ENCODE data around the gene ADARB2. TPM values are rescaled to one million over a fixed set of nuclear protein-coding genes. Genes with fewer than 3 reads are reported as not detected.

The ADARB2 gene
- polyA plus RNA-seq, 6 donors from 2014 or later = 0.10 to 0.12 TPM; not detected in 4

DNA sequence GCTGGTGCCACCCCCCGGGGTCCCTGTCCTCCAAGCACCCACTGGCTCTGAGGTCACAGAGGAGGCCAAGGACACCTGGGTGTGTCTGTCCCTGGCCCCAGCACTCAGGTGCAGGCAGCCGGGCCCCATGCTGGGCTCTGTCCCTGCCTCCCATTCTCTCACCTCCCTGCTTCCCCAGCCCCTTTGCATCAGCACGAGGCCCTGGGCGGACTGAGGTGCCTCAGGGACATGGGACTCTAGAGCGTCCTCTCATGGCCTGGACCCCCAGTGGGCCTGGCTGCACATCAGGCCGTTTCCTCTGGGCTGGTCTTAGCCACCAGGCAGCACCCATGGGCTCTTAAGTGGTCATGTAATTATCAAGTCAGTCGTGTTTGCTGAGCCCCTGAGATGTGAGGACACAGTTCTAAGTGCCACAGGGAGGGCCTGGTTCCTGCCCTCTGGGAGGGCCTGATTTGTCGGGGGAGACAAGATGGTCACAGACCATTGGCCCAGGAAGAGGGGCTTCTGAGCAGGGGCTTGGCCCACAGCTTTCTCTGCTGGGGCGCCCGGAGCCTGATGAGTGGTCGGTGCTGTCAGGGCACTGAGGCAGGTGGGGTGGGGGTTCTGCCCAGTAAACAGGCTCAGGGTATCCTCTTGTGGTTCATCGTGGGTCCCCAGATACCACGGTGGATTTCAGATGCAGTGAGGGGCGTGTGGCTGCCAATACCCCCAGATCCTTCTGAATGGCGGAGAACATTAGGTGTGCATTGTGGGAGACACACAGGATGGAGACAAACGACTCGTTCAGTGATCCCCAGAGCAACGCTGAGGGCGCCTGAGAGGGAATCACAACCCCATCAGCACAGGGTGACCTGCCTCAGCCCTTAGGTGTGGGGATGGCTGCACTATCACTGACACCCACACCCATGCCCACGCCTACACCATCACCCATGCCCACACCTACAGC, 528.7 kb downstream of the ADARB2 start:
- no peaks in the 10 kb centered on the region for H3K36me3 Mint-ChIP-seq
- H3K4me3 Mint-ChIP-seq = no peak overlapping the region
- peaks cover 5 to 9% (median 6%) of the 10 kb centered on the region in 3 donors for H3K27me3 Mint-ChIP-seq
- H3K9me3 Mint-ChIP-seq = peaks cover 0 to 4% (median 0%) of the 10 kb centered on the region in 7 donors
- H3K27ac Mint-ChIP-seq = peak overlapping the region in 1 of 6 donors; percentile 57
- no peak for DNase-seq
- H3K4me1 Mint-ChIP-seq = no peaks in the 10 kb centered on the region
- ATAC-seq (ENCODE audit: low read depth in 2 of 2) = no peak

DNA sequence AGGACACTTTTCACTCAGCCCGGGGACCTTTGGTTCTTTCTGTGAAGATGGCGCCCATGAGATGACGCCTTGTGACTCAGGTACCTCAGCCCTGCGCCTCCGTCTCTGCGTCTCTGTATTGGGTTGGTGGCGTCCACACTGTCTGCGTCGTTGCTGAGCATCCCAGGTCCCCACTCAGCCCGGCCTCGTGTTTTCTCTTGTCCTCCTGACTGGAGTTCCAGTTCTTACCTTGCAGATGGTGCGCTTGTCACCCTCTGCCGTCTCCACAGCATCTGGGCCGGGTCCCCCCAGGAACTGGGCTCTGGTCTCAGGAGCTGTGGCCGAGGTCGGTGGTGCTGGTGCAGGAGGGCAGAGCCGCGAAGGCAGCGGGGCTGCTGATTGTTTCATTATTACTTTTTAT, 530.7 kb downstream of the ADARB2 start:
- no peak for DNase-seq
- ATAC-seq (ENCODE audit: low read depth in 2 of 2) = no peak
- no peaks in the 10 kb centered on the region for H3K36me3 Mint-ChIP-seq
- no peak overlapping the region for H3K4me3 Mint-ChIP-seq
- no peak overlapping the region for H3K27ac Mint-ChIP-seq
- H3K27me3 Mint-ChIP-seq = peaks cover 0 to 5% (median 0%) of the 10 kb centered on the region in 3 donors
- H3K4me1 Mint-ChIP-seq = no peaks in the 10 kb centered on the region
- peaks cover 0 to 4% (median 0%) of the 10 kb centered on the region in 7 donors for H3K9me3 Mint-ChIP-seq

DNA sequence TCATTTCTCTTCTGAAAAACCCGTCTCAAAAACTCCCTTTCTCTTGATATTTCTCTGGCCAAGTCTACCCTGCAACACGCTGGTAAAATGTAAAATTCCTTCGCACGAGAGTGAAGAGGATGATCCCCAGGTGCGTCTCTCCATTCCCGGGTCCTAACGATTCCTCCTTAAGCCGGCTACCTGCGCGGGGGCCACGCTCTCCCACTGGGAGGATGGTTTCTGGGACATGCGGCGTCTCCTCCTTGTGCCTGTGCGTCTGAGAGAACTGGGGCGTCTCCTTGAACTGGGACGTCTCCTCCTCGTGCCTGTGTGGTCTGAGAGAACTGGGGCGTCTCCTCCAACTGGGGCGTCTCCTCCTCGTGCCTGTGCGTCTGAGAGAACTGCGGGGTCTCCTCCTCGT, 531.2 kb downstream of the ADARB2 start:
- H3K9me3 Mint-ChIP-seq = peaks cover 0 to 4% (median 0%) of the 10 kb centered on the region in 7 donors
- ATAC-seq (ENCODE audit: low read depth in 2 of 2) = no peak
- no peak for DNase-seq
- H3K27ac Mint-ChIP-seq = no peak overlapping the region
- no peaks in the 10 kb centered on the region for H3K36me3 Mint-ChIP-seq
- H3K4me1 Mint-ChIP-seq = no peaks in the 10 kb centered on the region
- H3K27me3 Mint-ChIP-seq = peaks cover 0 to 3% (median 0%) of the 10 kb centered on the region in 3 donors
- peak overlapping the region in 1 of 8 donors; percentile 62 for H3K4me3 Mint-ChIP-seq

DNA sequence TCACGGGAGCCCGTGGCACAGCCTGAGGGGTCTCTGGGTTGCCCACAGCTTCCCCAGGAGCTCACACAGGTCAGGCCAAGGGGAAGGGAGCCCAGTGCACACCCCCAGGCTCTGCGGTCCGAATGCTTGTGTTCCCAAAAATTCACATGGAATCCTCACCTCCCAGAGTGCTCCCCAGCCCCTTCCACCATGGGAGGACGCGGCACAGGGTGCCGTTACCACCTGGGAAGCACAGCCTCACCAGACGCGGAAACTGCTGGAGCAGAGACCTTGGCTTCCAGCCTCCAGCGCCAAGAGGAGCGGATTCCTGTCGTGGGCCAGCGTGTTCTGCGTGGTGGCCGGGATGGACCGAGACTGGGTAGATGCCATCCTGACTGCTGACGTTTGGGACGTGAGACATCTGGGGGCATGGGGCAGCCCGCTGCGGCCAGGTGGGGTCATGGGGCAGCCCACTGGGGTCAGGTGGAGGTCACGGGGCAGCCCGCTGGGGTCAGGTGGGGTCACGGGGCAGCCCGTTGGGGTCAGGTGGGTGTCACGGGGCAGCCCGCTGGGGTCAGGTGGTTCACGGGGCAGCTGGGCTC, 531.8 kb downstream of the ADARB2 start:
- DNase-seq (no peak), ATAC-seq (ENCODE audit: low read depth in 2 of 2) (no peak)
- Mint-ChIP-seq H3K9me3 (peaks cover 0 to 4% (median 0%) of the 10 kb centered on the region in 7 donors), H3K27me3 (no peaks in the 10 kb centered on the region), H3K36me3 (no peaks in the 10 kb centered on the region), H3K4me3 (no peak overlapping the region), H3K4me1 (no peaks in the 10 kb centered on the region), H3K27ac (no peak overlapping the region)

DNA sequence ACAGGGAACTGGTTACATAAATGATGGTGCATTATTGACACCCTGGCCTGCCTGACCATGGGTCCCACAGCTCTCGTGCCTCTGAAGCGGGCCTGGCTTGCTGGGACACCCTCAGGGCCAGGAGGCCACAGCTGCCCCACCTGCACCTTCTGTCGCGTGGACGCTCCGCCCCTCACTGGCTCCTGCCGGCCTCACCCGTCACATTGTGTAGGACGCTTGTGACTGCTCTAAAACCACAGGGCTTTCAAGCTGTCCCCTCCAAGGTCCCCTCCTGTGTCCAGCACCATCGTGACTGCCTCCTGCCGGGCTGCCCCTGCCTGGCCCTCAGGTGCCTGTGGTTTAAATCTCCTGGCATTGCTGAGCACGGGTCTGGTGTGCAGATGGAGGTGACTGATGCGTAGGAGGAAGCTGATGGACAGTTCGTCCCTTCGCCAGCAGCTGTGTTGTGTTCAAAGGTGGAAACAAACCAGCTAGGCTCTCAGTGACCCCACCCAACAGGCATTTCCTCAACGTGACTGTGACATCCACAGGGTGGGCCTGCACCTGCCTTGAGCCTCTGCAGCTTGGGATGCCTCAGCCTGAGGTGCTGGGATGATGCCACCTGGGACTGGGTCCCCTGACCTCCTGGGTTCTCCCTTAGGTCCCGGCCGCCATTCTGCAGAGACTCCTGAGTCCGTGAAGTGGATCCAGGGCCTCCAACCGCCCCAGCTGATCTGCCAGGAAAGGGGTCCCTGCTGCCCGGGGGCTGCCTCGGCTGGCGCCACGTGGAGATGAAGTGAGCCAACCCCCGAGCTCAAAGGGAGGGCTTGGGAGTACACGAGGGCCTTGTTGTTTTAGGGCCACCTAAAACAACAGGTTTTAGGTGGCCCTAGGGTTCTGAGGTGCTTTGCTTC, 532.6 kb downstream of the ADARB2 start:
- Mint-ChIP-seq H3K36me3 (no peaks in the 10 kb centered on the region), H3K9me3 (peaks cover 0 to 4% (median 0%) of the 10 kb centered on the region in 7 donors), H3K4me3 (no peak overlapping the region), H3K27ac (no peak overlapping the region), H3K27me3 (no peaks in the 10 kb centered on the region), H3K4me1 (no peaks in the 10 kb centered on the region)
- no peak for DNase-seq
- no peak for ATAC-seq (ENCODE audit: low read depth in 2 of 2)

DNA sequence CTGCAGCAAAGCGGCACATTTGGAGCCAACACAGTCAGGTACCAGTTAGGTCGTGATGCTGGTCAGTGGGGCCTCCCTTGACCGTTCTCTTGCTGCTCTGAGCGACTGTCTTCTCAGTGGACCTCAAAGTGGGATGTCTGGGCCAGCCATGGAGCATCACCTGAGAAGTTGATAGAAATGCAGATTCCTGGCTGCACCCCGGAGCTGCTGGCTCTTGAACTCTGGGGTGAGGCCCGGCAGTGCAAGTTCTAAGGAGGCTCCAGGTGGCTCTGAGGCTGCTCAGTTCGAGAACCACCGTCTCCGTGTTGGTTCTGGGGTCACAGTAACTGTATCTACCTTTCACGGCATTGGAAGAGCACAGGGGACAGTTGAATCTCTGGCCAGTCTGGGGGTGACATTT, 533.6 kb downstream of the ADARB2 start:
- H3K4me3 Mint-ChIP-seq = no peak overlapping the region
- no peaks in the 10 kb centered on the region for H3K9me3 Mint-ChIP-seq
- no peak overlapping the region for H3K27ac Mint-ChIP-seq
- no peak for DNase-seq
- no peaks in the 10 kb centered on the region for H3K36me3 Mint-ChIP-seq
- peaks cover 0 to 2% (median 0%) of the 10 kb centered on the region in 3 donors for H3K27me3 Mint-ChIP-seq
- ATAC-seq (ENCODE audit: low read depth in 2 of 2) = no peak
- no peaks in the 10 kb centered on the region for H3K4me1 Mint-ChIP-seq

DNA sequence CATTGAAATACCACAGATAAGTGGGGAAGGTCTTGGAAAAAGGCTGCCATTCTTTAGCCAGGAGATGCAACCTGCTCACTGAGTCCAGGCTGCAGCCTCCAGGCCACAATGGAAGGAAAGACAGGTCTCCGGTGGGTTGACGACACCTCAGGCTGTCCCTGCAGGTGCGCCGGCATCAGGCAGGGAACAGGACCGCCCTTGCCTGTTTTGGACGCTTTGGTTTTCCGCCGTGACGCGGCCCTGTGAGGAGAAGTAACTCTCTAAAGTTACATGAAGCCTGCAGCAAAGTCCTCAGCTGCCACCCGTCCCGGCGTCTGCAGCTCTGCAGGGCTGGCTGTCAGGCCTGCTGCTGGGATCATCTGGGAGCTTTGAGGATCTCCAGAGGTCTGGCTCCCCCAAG, 534.1 kb downstream of the ADARB2 start:
- Mint-ChIP-seq H3K4me1 (no peaks in the 10 kb centered on the region), H3K27ac (no peak overlapping the region), H3K4me3 (no peak overlapping the region), H3K36me3 (no peaks in the 10 kb centered on the region), H3K27me3 (peaks cover 0 to 6% (median 2%) of the 10 kb centered on the region in 3 donors), H3K9me3 (no peaks in the 10 kb centered on the region)
- no peak for ATAC-seq (ENCODE audit: low read depth in 2 of 2)
- DNase-seq = no peak

DNA sequence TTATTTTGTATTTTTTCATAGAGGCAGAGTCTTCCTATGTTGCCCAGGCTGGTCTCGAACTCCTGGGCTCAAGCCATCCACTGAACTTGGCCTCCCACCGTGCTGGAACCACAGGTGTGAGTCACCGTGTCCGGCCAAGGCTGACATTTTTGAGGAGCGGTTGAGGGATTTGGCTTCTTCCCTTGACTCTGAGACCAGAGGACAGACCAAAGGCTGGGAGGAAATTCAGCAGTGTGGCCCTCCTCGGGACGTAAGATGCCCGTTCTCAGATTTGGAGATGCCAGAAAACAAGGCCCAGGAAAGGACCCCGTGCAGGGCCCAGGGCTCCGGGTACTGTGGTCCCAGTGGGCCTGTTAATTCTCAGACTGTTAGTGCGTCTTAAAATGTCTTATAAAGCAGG, 535.0 kb downstream of the ADARB2 start:
- no peak overlapping the region for H3K4me3 Mint-ChIP-seq
- H3K9me3 Mint-ChIP-seq = no peaks in the 10 kb centered on the region

DNA sequence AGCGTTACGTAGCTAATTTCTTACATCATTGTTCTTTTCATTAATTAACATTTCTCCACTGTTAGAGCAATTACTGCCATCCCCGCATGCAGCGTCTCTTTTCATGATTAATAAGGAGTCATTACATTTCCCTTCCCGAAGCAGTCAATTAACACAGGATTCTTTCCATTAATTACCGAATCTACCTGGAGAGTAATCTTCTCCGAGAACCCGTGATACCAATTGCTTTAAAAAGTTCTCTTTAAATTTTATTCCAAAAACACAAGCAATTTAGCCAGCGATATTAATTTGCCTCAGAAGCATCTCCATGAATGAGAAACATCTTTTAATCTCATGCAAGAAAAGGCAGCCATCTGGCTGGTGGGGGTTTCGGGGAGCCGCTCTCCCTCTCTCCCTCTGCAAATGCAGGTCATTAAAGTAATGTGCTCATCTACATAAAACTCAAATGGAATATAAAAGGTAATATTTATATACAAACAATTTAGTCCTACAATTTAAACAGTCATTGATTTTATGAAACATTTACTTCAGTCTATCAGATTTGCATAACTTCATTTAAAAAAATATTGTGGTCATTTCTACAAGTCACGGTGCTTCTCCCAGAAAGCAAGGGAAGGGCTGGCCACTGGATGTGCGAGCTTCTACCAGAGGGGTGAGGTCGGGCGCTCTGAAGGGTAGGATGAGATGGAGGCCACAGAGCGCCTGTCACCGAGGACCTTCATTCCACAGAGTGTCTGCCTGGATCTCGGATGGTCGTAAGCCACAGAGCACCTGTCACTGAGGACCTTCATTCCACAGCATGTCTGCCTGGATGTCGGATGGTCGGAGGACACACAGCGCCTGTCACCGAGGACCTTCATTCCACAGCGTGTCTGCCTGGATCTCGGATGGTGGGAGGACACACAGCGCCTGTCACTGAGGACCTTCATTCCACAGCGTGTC, 536.2 kb downstream of the ADARB2 start:
- Mint-ChIP-seq H3K4me3 (peak overlapping the region in 1 of 8 donors; percentile 16), H3K36me3 (no peaks in the 10 kb centered on the region), H3K27me3 (peaks cover 4 to 13% (median 12%) of the 10 kb centered on the region in 3 donors), H3K9me3 (no peaks in the 10 kb centered on the region), H3K4me1 (no peaks in the 10 kb centered on the region), H3K27ac (peak overlapping the region in 1 of 6 donors; percentile 30)
- no peak for ATAC-seq (ENCODE audit: low read depth in 2 of 2)
- no peak for DNase-seq

More for the DNA sequence above, 535.0 kb downstream of the ADARB2 start:
- H3K27me3 Mint-ChIP-seq = peaks cover 0 to 11% (median 9%) of the 10 kb centered on the region in 3 donors
- no peaks in the 10 kb centered on the region for H3K36me3 Mint-ChIP-seq
- ATAC-seq (ENCODE audit: low read depth in 2 of 2) (no peak), DNase-seq (no peak)
- H3K4me1 Mint-ChIP-seq = no peaks in the 10 kb centered on the region
- no peak overlapping the region for H3K27ac Mint-ChIP-seq

DNA sequence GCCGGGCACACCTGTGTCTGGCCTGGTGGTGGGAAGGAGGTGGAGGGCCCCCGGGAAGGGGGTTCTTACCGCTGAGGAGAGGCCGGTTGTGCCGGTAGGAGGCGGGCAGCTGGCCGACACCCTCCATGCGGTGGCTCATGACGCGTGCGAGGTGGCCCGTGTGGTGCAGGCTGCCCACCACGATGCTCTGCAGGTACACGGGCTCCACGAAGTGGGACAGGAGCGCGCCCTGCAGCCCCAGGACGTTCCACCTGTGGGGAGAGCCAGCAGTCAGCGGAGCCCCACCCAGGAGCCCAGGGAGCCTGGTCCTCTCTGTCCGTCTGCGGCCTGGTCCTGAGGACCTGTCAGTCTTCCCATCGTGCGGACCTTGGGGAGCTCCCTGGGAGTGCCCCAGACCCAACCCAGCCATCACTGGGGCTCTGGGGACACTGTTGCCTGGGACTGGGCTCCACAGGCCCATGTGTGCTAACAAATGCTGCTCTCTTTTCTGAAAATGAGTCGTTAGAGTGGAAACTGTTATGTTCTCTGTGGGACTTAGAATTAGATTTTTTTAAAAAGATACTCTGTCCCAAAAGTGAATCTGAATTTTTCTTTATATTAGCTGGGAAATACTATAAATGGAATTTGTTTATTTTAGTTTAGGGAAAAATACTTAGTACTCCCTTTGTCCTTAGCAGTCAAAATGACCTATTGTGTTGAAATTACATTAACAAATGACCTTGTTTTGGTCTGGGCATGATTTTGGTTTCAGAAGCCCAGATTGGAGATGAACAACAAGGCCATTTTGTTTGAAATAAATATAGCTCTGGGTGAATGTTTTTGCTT, 537.2 kb downstream of the ADARB2 start:
- DNase-seq (no peak), ATAC-seq (ENCODE audit: low read depth in 2 of 2) (no peak)
- H3K4me1 Mint-ChIP-seq = no peaks in the 10 kb centered on the region
- no peak overlapping the region for H3K4me3 Mint-ChIP-seq
- H3K27ac Mint-ChIP-seq = no peak overlapping the region
- H3K27me3 Mint-ChIP-seq = peaks cover 13 to 16% (median 15%) of the 10 kb centered on the region in 3 donors
- peaks cover 0 to under 1% (median 0%) of the 10 kb centered on the region in 7 donors for H3K9me3 Mint-ChIP-seq
- no peaks in the 10 kb centered on the region for H3K36me3 Mint-ChIP-seq

DNA sequence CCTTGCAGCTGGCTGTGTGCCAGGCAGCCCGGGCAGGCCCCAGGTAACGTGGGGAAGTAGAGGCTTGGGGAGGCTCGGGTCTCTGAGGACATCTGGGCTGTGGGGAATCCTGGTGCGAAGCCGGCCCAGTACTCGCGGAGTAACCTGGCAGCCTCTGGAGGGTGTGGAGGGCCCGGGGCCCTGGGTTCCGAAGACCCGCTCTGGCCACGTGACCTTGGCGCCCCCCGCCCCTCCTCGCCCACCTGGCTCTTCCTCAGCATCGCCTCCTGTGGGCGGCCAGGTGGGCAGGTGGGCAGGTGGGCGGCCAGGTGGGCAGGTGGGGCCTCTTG, 538.0 kb downstream of the ADARB2 start:
- H3K27ac Mint-ChIP-seq = no peak overlapping the region
- H3K9me3 Mint-ChIP-seq = peaks cover 0 to 1% (median 0%) of the 10 kb centered on the region in 7 donors
- peaks cover 13 to 16% (median 15%) of the 10 kb centered on the region in 3 donors for H3K27me3 Mint-ChIP-seq
- H3K36me3 Mint-ChIP-seq = no peaks in the 10 kb centered on the region
- no peak overlapping the region for H3K4me3 Mint-ChIP-seq
- ATAC-seq (ENCODE audit: low read depth in 2 of 2) (no peak), DNase-seq (no peak)
- H3K4me1 Mint-ChIP-seq = no peaks in the 10 kb centered on the region
